Suppressor macrophage (primary cell): ENCODE measurements around the gene IFIH1.
A peak's percentile ranks its signal among the peaks of the same experiment; 100 is the strongest.

Experiments
- DNase-seq, 4 experiments: peaks; one replicate each; pipeline ENCODE4 v3.0.0-alpha.2; 2020 to 2022

Gene IFIH1

GRCh38 chr2:162308747-162309503 is 9.6 kb downstream of the IFIH1 start:
- no peak for DNase-seq

GRCh38 chr2:162305901-162306300 is 12.6 kb downstream of the IFIH1 start:
- no peak for DNase-seq

GRCh38 chr2:162301877-162302276 is 16.6 kb downstream of the IFIH1 start:
- no peak for DNase-seq

GRCh38 chr2:162301151-162301804 is 17.2 kb downstream of the IFIH1 start:
- DNase-seq: peak; percentile 66 to 84 (median 75)

- DNase-seq: no peak
Measured at GRCh38 chr2:162300266-162300665, 18.2 kb downstream of the IFIH1 start.

- DNase-seq: no peak
Measured at GRCh38 chr2:162298669-162299335, 19.7 kb downstream of the IFIH1 start.

GRCh38 chr2:162297925-162298552 is 20.4 kb downstream of the IFIH1 start:
- peak; percentile 84 to 92 (median 88) for DNase-seq

GRCh38 chr2:162295009-162295408 is 23.5 kb downstream of the IFIH1 start:
- DNase-seq: no peak

GRCh38 chr2:162293122-162293786 is 25.2 kb downstream of the IFIH1 start:
- no peak for DNase-seq

- DNase-seq: no peak
Measured at GRCh38 chr2:162291748-162292147, 26.7 kb downstream of the IFIH1 start.

GRCh38 chr2:162282765-162283425 is 35.6 kb downstream of the IFIH1 start:
- no peak for DNase-seq

- DNase-seq: no peak
Measured at GRCh38 chr2:162280654-162281053, 37.8 kb downstream of the IFIH1 start.

- peak in 2 of 4 experiments; percentile 42 to 56 for DNase-seq
Measured at GRCh38 chr2:162277381-162277780, 41.1 kb downstream of the IFIH1 start.

- DNase-seq: no peak
Measured at GRCh38 chr2:162267996-162268395, 50.5 kb downstream of the IFIH1 start.

- DNase-seq: no peak
Measured at GRCh38 chr2:162267496-162267895, 51.0 kb downstream of the IFIH1 start.

GRCh38 chr2:162266460-162266760 is 52.1 kb downstream of the IFIH1 start:
- DNase-seq: no peak

- no peak for DNase-seq
Measured at GRCh38 chr2:162265666-162266459, 52.6 kb downstream of the IFIH1 start.

- DNase-seq: peak; percentile 82 to 96 (median 92)
Measured at GRCh38 chr2:162261032-162261945, 57.2 kb downstream of the IFIH1 start.

GRCh38 chr2:162258686-162259085 is 59.8 kb downstream of the IFIH1 start:
- peak in 1 of 4 experiments; percentile 10 for DNase-seq

GRCh38 chr2:162258169-162258568 is 60.3 kb downstream of the IFIH1 start:
- peak in 2 of 4 experiments; percentile 12 to 31 for DNase-seq
